OCI-LY7 (cell line): Measurements from ENCODE around the gene PAX3.

ENCODE experiments used
- CTCF ChIP-seq: fragments of 200-600 bp; sonication (generic); conservative IDR thresholded peaks from 2 replicates; pipeline ENCODE4 v1.5.1; 2014; ENCODE audit warnings: mild to moderate bottlenecking, antibody characterized with exemption, low read length, moderate library complexity, mixed read lengths
- EZH2phosphoT487 ChIP-seq: fragments of 200-600 bp; sonication (generic); IDR thresholded peaks from 2 replicates; pipeline ENCODE4 v1.6.1; 2018; ENCODE audit warnings: low read depth, borderline replicate concordance, mild to moderate bottlenecking, mixed run types, antibody characterized with exemption, low read length, moderate library complexity, mixed read lengths

GRCh38 chr2:222283634-222284033 lies 15.2 kb downstream of the PAX3 start:
- no peak for TF ChIP-seq CTCF
- no peak for TF ChIP-seq EZH2phosphoT487
